PC-9 (cell line): Measurements from ENCODE around the gene BPIFA1. TPM values are rescaled to one million over a fixed set of nuclear protein-coding genes. Genes with fewer than 3 reads are reported as not detected.

Experiments
- BruUV-seq: library from RNA; stranded (reverse); fragments of 400-500 nt; replicated peaks from 2 replicates; lab custom pipeline; 2021; lab: Mats Ljungman, UMichigan
- CTCF ChIA-PET: fragments of 300-600 bp; sonication (Branson Sonifier 250); formaldehyde crosslinking; loops from one replicate; lab custom pipeline; 2022; ENCODE audit warnings: antibody characterized with exemption; lab: Charles Lee
- POLR2A ChIA-PET: fragments of 300-600 bp; sonication (Branson Sonifier 250); formaldehyde crosslinking; loops from one replicate; lab custom pipeline; 2022; ENCODE audit warnings: antibody characterized with exemption; ENCODE audit not compliant: unreplicated experiment; lab: Charles Lee
- DNase-seq, 2 experiments: peaks; one replicate each; pipeline versions ENCODE4 v3.0.0 to v3.0.0-alpha.2; 2015 to 2022; ENCODE audit warnings: mixed read lengths in 1 of 2
- H2AFZ ChIP-seq: fragments of 200-600 bp; sonication (generic); 2 replicates; pipeline ENCODE4 v1.8.1; 2017; ENCODE audit warnings: antibody characterized with exemption
- H3F3A ChIP-seq: fragments of 200-600 bp; sonication (generic); 2 replicates; pipeline ENCODE4 v1.8.1; 2017; ENCODE audit warnings: antibody characterized with exemption, mild to moderate bottlenecking, low read depth; ENCODE audit not compliant: insufficient read depth
- H3K27ac ChIP-seq: fragments of 200-600 bp; sonication (generic); 2 replicates; pipeline ENCODE4 v1.6.1; 2016; ENCODE audit warnings: mixed run types
- H3K27me3 ChIP-seq: fragments of 200-600 bp; sonication (generic); 2 replicates; pipeline ENCODE4 v1.6.1; 2016; ENCODE audit warnings: low read depth, mixed run types; ENCODE audit not compliant: insufficient read depth
- H3K36me3 ChIP-seq: fragments of 200-600 bp; sonication (generic); 2 replicates; pipeline ENCODE4 v1.6.1; 2016; ENCODE audit warnings: low read depth, mixed run types
- H3K4me1 ChIP-seq: fragments of 200-600 bp; sonication (generic); replicated peaks from 2 replicates; pipeline ENCODE4 v1.6.1; 2016; ENCODE audit warnings: mixed run types; ENCODE audit not compliant: insufficient read depth
- H3K4me2 ChIP-seq: fragments of 200-600 bp; sonication (generic); 2 replicates; pipeline ENCODE4 v1.6.1; 2017; ENCODE audit warnings: mixed run types
- H3K4me3 ChIP-seq: fragments of 200-600 bp; sonication (generic); 2 replicates; pipeline ENCODE4 v1.6.1; 2016; ENCODE audit warnings: mixed run types
- H3K79me2 ChIP-seq: fragments of 200-600 bp; sonication (generic); 2 replicates; pipeline ENCODE4 v1.6.1; 2017; ENCODE audit warnings: low read depth, mixed run types
- H3K9me2 ChIP-seq: fragments of 200-600 bp; sonication (generic); 2 replicates; pipeline ENCODE4 v1.8.1; 2017; ENCODE audit warnings: mild to moderate bottlenecking; ENCODE audit not compliant: insufficient read depth
- H3K9me3 ChIP-seq: fragments of 200-600 bp; sonication (generic); 2 replicates; pipeline ENCODE4 v1.8.1; 2016; ENCODE audit warnings: low read depth; ENCODE audit not compliant: insufficient read depth
- H4K20me1 ChIP-seq: fragments of 200-600 bp; sonication (generic); 2 replicates; pipeline ENCODE4 v1.8.1; 2017; ENCODE audit not compliant: insufficient read depth
- CTCF ChIP-seq: fragments of 200-600 bp; sonication (generic); conservative IDR thresholded peaks from 2 replicates; pipeline ENCODE4 v1.6.1; 2017; ENCODE audit warnings: mixed run types, antibody characterized with exemption, mild to moderate bottlenecking, moderate library complexity
- EZH2 ChIP-seq: fragments of 200-600 bp; sonication (generic); IDR thresholded peaks from 2 replicates; pipeline ENCODE4 v1.8.0; 2017; ENCODE audit warnings: antibody characterized with exemption, low read depth
- intact Hi-C: fragments of 100-400 bp; cut with micrococcal nuclease; formaldehyde crosslinking; loops from one replicate; pipeline ENCODE4 v1.10.0; 2022; ENCODE audit not compliant: unreplicated experiment
- total RNA-seq: library from RNA; stranded (reverse); gene quantifications from 2 replicates; pipeline ENCODE4 v1.2.3, GENCODE V29; 2021

The BPIFA1 gene
- total RNA-seq, 1 experiment from 2014 or later = not detected

- no peaks in the 10 kb centered on the region for H3K4me1 ChIP-seq
- no peak within 1 kb of the TSS for H3K27ac ChIP-seq
- no peaks in the 10 kb centered on the region for H3K36me3 ChIP-seq
- POLR2A ChIA-PET = no interaction called here
- H3K9me3 ChIP-seq = no peaks in the 10 kb centered on the region
- no peak within 1 kb of the TSS for H3K4me3 ChIP-seq
- no peaks in the 10 kb centered on the region for H4K20me1 ChIP-seq
- TF ChIP-seq CTCF (no peak), EZH2 (no peak)
- no peak within 1 kb of the TSS for H3K4me2 ChIP-seq
- CTCF ChIA-PET = no interaction called here
- H3F3A ChIP-seq = no peaks in the 10 kb centered on the region
- no peak for DNase-seq
- no peaks in the 10 kb centered on the region for H3K79me2 ChIP-seq
- H3K9me2 ChIP-seq = no peaks in the 10 kb centered on the region
- intact Hi-C loops = no loop called here
- no peak within 1 kb of the TSS for H2AFZ ChIP-seq
- BruUV-seq = no TSS peak
- peaks cover 37% of the 10 kb centered on the region for H3K27me3 ChIP-seq
Observed at GRCh38 chr20:33217052-33217451, 18.7 kb upstream of the BPIFA1 start, which contains the start of gene BPIFA3. TSS of gene BPIFA3 (plus strand) at chr20:33217352. CDS start at chr20:33217537, 185 bp downstream.

GRCh38 chr20:33224399-33224798 lies 11.4 kb upstream of the BPIFA1 start:
- Histone ChIP-seq H3F3A (no peaks in the 10 kb centered on the region), H3K36me3 (no peaks in the 10 kb centered on the region), H3K27me3 (peaks cover 40% of the 10 kb centered on the region), H2AFZ (no peak overlapping the region), H3K79me2 (no peaks in the 10 kb centered on the region), H3K9me2 (no peaks in the 10 kb centered on the region), H3K27ac (no peak overlapping the region), H3K9me3 (no peaks in the 10 kb centered on the region), H4K20me1 (no peaks in the 10 kb centered on the region), H3K4me2 (no peak overlapping the region), H3K4me1 (no peaks in the 10 kb centered on the region), H3K4me3 (no peak overlapping the region)
- intact Hi-C loops = no loop called here
- POLR2A ChIA-PET = no interaction called here
- no peak for TF ChIP-seq CTCF
- no peak for TF ChIP-seq EZH2
- BruUV-seq = no TSS peak
- DNase-seq = no peak
- CTCF ChIA-PET = no interaction called here

- H3K4me3 ChIP-seq = no peak overlapping the region
- H3K9me2 ChIP-seq = no peaks in the 10 kb centered on the region
- H3K9me3 ChIP-seq = no peaks in the 10 kb centered on the region
- H2AFZ ChIP-seq = no peak overlapping the region
- H3F3A ChIP-seq = no peaks in the 10 kb centered on the region
- H3K27me3 ChIP-seq = peaks cover 25% of the 10 kb centered on the region
- H3K4me1 ChIP-seq = no peaks in the 10 kb centered on the region
- BruUV-seq = no TSS peak
- no peak overlapping the region for H3K27ac ChIP-seq
- TF ChIP-seq CTCF = no peak
- no peak for TF ChIP-seq EZH2
- POLR2A ChIA-PET = no interaction called here
- CTCF ChIA-PET = no interaction called here
- H3K79me2 ChIP-seq = no peaks in the 10 kb centered on the region
- no peak for DNase-seq
- H3K4me2 ChIP-seq = no peak overlapping the region
- no peaks in the 10 kb centered on the region for H4K20me1 ChIP-seq
- H3K36me3 ChIP-seq = no peaks in the 10 kb centered on the region
- intact Hi-C loops = no loop called here
Observed at GRCh38 chr20:33229843-33230242, 6.0 kb upstream of the BPIFA1 start.
